SK-N-SH treated with all-trans-retinoic acid at 6 μM for 48 hours (cell line): Measurements from ENCODE around the gene CTCFL.

Experiments
- ATAC-seq: fragments of 200-7000 bp; cut with Tn5 transposase; 3 replicates; pipeline ENCODE4 v1.9.1; 2020; ENCODE audit warnings: mild to moderate bottlenecking, moderate library complexity
- ARNTL ChIP-seq: fragments of 450-650 bp; formaldehyde crosslinking; IDR thresholded peaks from 2 replicates; pipeline ENCODE4 v1.5.0; 2020; ENCODE audit warnings: low read depth, mild to moderate bottlenecking, moderate library complexity, borderline replicate concordance
- BACH2 ChIP-seq: fragments of 250-450 bp; sonication (Bioruptor Pico); IDR thresholded peaks from 2 replicates; pipeline ENCODE4 v1.9.0; 2021; ENCODE audit warnings: mild to moderate bottlenecking, borderline replicate concordance
- CSDC2 ChIP-seq: fragments of 250-450 bp; sonication (Bioruptor Pico); IDR thresholded peaks from 2 replicates; pipeline ENCODE4 v1.5.0; 2020; ENCODE audit warnings: mild to moderate bottlenecking, moderate library complexity
- CSRNP3 ChIP-seq: fragments of 250-450 bp; sonication (Bioruptor Pico); IDR thresholded peaks from 2 replicates; pipeline ENCODE4 v1.5.1; 2021; ENCODE audit warnings: mild to moderate bottlenecking, moderate library complexity
- ESRRG ChIP-seq: fragments of 250-450 bp; sonication (Bioruptor Pico); IDR thresholded peaks from 2 replicates; pipeline ENCODE4 v1.6.1; 2021; ENCODE audit warnings: mild to moderate bottlenecking
- GLIS3 ChIP-seq: fragments of 250-450 bp; sonication (Bioruptor Pico); IDR thresholded peaks from 2 replicates; pipeline ENCODE4 v1.5.0; 2020; ENCODE audit warnings: mild to moderate bottlenecking, moderate library complexity
- ISL1 ChIP-seq: fragments of 250-450 bp; sonication (Bioruptor Pico); IDR thresholded peaks from 2 replicates; pipeline ENCODE4 v2.1.2; 2022; ENCODE audit warnings: mild to moderate bottlenecking, moderate library complexity
- PATZ1 ChIP-seq: fragments of 250-450 bp; sonication (Bioruptor Pico); IDR thresholded peaks from 2 replicates; pipeline ENCODE4 v1.8.0; 2020; ENCODE audit warnings: mild to moderate bottlenecking, moderate library complexity, borderline replicate concordance
- POU6F1 ChIP-seq: fragments of 250-450 bp; sonication (Bioruptor Pico); IDR thresholded peaks from 2 replicates; pipeline ENCODE4 v1.8.0; 2021; ENCODE audit warnings: low read depth, mild to moderate bottlenecking, moderate library complexity, borderline replicate concordance
- RARB ChIP-seq: fragments of 250-450 bp; sonication (Bioruptor Pico); IDR thresholded peaks from 2 replicates; pipeline ENCODE4 v1.8.0; 2021; ENCODE audit warnings: mild to moderate bottlenecking, moderate library complexity
- SNAI2 ChIP-seq: fragments of 250-450 bp; sonication (Bioruptor Pico); IDR thresholded peaks from 2 replicates; pipeline ENCODE4 v1.5.0; 2020; ENCODE audit warnings: mild to moderate bottlenecking, moderate library complexity
- TCF4 ChIP-seq: fragments of 250-450 bp; sonication (Bioruptor Pico); IDR thresholded peaks from 2 replicates; pipeline ENCODE4 v1.8.0; 2021; ENCODE audit warnings: mild to moderate bottlenecking, moderate library complexity, borderline replicate concordance
- TOX ChIP-seq: fragments of 250-450 bp; sonication (Bioruptor Pico); IDR thresholded peaks from 2 replicates; pipeline ENCODE4 v1.8.0; 2021; ENCODE audit warnings: mild to moderate bottlenecking, moderate library complexity, borderline replicate concordance
- TSHZ2 ChIP-seq: fragments of 250-450 bp; sonication (Bioruptor Pico); IDR thresholded peaks from 2 replicates; pipeline ENCODE4 v1.5.0; 2020; ENCODE audit warnings: mild to moderate bottlenecking, moderate library complexity
- ZC3H10 ChIP-seq: fragments of 250-450 bp; sonication (Bioruptor Pico); IDR thresholded peaks from 2 replicates; pipeline ENCODE4 v1.5.1; 2021; ENCODE audit warnings: mild to moderate bottlenecking, moderate library complexity
- ZFP3 ChIP-seq: fragments of 250-450 bp; sonication (Bioruptor Pico); IDR thresholded peaks from 2 replicates; pipeline ENCODE4 v1.5.0; 2020; ENCODE audit warnings: mild to moderate bottlenecking, moderate library complexity
- ZFP30 ChIP-seq: fragments of 450-650 bp; formaldehyde crosslinking; IDR thresholded peaks from 2 replicates; pipeline ENCODE4 v1.5.0; 2022; ENCODE audit warnings: mild to moderate bottlenecking, moderate library complexity
- ZNF565 ChIP-seq: fragments of 450-650 bp; formaldehyde crosslinking; conservative IDR thresholded peaks from 2 replicates; pipeline ENCODE4 v1.5.0; 2020; ENCODE audit warnings: low read depth, mild to moderate bottlenecking, moderate library complexity
- ZNF70 ChIP-seq: fragments of 450-650 bp; formaldehyde crosslinking; IDR thresholded peaks from 2 replicates; pipeline ENCODE4 v1.5.0; 2020; ENCODE audit warnings: mild to moderate bottlenecking, moderate library complexity
- ZNF8 ChIP-seq: fragments of 450-650 bp; formaldehyde crosslinking; IDR thresholded peaks from 2 replicates; pipeline ENCODE4 v1.5.0; 2020; ENCODE audit warnings: mild to moderate bottlenecking, moderate library complexity

Gene CTCFL

GRCh38 chr20:57528148-57528547 lies 3.2 kb upstream of the CTCFL start:
- no peak for ATAC-seq
- no peak for TF ChIP-seq ZFP30 (CRISPR knock-in tag)
- no peak for TF ChIP-seq TSHZ2 (CRISPR knock-in tag)
- no peak for TF ChIP-seq CSDC2 (CRISPR knock-in tag)
- TF ChIP-seq GLIS3 (CRISPR knock-in tag): no peak
- no peak for TF ChIP-seq ZNF565 (CRISPR knock-in tag)
- no peak for TF ChIP-seq PATZ1
- no peak for TF ChIP-seq ZC3H10 (CRISPR knock-in tag)
- no peak for TF ChIP-seq ZNF8 (CRISPR knock-in tag)
- TF ChIP-seq BACH2: no peak
- TF ChIP-seq POU6F1 (CRISPR knock-in tag): no peak
- no peak for TF ChIP-seq TOX
- TF ChIP-seq ISL1 (CRISPR knock-in tag): no peak
- no peak for TF ChIP-seq SNAI2
- no peak for TF ChIP-seq ARNTL (CRISPR knock-in tag)
- no peak for TF ChIP-seq TCF4 (CRISPR knock-in tag)
- no peak for TF ChIP-seq ZNF70 (CRISPR knock-in tag)
- TF ChIP-seq ESRRG: no peak
- no peak for TF ChIP-seq CSRNP3

GRCh38 chr20:57527728-57528127 lies 2.8 kb upstream of the CTCFL start:
- ATAC-seq: no peak
- TF ChIP-seq ZNF8 (CRISPR knock-in tag) (no peak), TSHZ2 (CRISPR knock-in tag) (no peak), ZFP3 (CRISPR knock-in tag) (no peak), CSRNP3 (no peak), ISL1 (CRISPR knock-in tag) (no peak), RARB (no peak), GLIS3 (CRISPR knock-in tag) (no peak), POU6F1 (CRISPR knock-in tag) (no peak)
